HepG2 (cell line): ENCODE measurements around the gene GRM7. TPM values are rescaled to one million over a fixed set of nuclear protein-coding genes. Genes with fewer than 3 reads are reported as not detected.

Experiments
- ATAC-seq: fragments of 200-7000 bp; cut with Tn5 transposase; 3 replicates; pipeline ENCODE4 v1.9.1; 2020; ENCODE audit warnings: mild to moderate bottlenecking, moderate library complexity
- BruUV-seq: library from RNA; stranded (reverse); fragments of 400-500 nt; replicated peaks from 2 replicates; lab custom pipeline; 2021; lab: Mats Ljungman, UMichigan
- CTCF ChIA-PET: fragments of 300-600 bp; formaldehyde crosslinking; extraction: SDS; loops from one replicate; lab custom pipeline; 2021; ENCODE audit warnings: low total read pairs, inconsistent platforms, low intra/inter-chr PET ratio; lab: Yijun Ruan, JAX
- POLR2A ChIA-PET: fragments of 350-600 bp; sonication (Branson Sonifier 250); formaldehyde crosslinking; loops from one replicate; lab custom pipeline; 2020; ENCODE audit warnings: antibody characterized with exemption, inconsistent platforms; lab: Yijun Ruan, JAX
- DNase-seq: peaks from one replicate; pipeline ENCODE4 v3.0.0-alpha.2; 2015; ENCODE audit warnings: low spot score
- FAIRE-seq: peaks from 3 replicates; lab custom pipeline; 2011; peaks lifted over from hg19 to GRCh38; lab: Jason Lieb, UNC
- H2AFZ ChIP-seq: one replicate; pipeline ENCODE4 v1.6.1; 2011; ENCODE audit warnings: low read length, inconsistent platforms
- H3K27ac ChIP-seq: fragments of 300-600 bp; 3 replicates; pipeline ENCODE4 v1.8.0; 2011; ENCODE audit warnings: mixed run types, mild to moderate bottlenecking, mixed read lengths, low read length, inconsistent platforms; ENCODE audit not compliant: insufficient read depth; ENCODE audit errors: extremely low read length
- H3K27me3 ChIP-seq, 2 experiments: fragments of 200-600 bp in 1 of 2; 2 replicates in 1 of 2; 3 replicates in 1 of 2; pipeline versions ENCODE4 v1.6.0 to v1.8.0; 2011; ENCODE audit warnings: low read length in 2 of 2, mild to moderate bottlenecking in 2 of 2, moderate library complexity in 2 of 2, inconsistent platforms in 1 of 2; ENCODE audit not compliant: insufficient read depth in 2 of 2, control insufficient read depth in 1 of 2
- H3K36me3 ChIP-seq, 2 experiments: fragments of 200-600 bp in 1 of 2; replicated peaks in 1 of 2; 2 replicates in 1 of 2; 3 replicates in 1 of 2; pipeline versions ENCODE4 v1.5.1 to v1.8.0; 2011; ENCODE audit warnings: low read length in 2 of 2, inconsistent platforms in 1 of 2; ENCODE audit not compliant: insufficient read depth in 2 of 2, control insufficient read depth in 1 of 2
- H3K4me1 ChIP-seq: 2 replicates; pipeline ENCODE4 v1.5.1; 2012; ENCODE audit warnings: low read length, inconsistent platforms; ENCODE audit not compliant: insufficient read depth
- H3K4me2 ChIP-seq: 2 replicates; pipeline ENCODE4 v1.6.0; 2011; ENCODE audit warnings: low read depth, low read length, inconsistent platforms
- H3K4me3 ChIP-seq, 3 experiments: fragments of 200-600 bp in 1 of 3; sonication (generic), shearing (Covaris generic) in 1 of 3; replicated peaks in 1 of 3; 2 replicates each; pipeline ENCODE4 v1.5.1; 2011 to 2016; ENCODE audit warnings: low read length in 3 of 3, inconsistent platforms in 2 of 3, low read depth in 2 of 3, mild to moderate bottlenecking in 2 of 3, control low read depth in 1 of 3, mixed read lengths in 1 of 3; ENCODE audit not compliant: insufficient read depth in 1 of 3
- H3K79me2 ChIP-seq: one replicate; pipeline ENCODE4 v1.6.1; 2011; ENCODE audit warnings: low read length, inconsistent platforms; ENCODE audit not compliant: insufficient read depth
- H3K9ac ChIP-seq: 2 replicates; pipeline ENCODE4 v1.6.0; 2011; ENCODE audit warnings: mild to moderate bottlenecking, low read depth, low read length, inconsistent platforms; ENCODE audit not compliant: insufficient read depth
- H3K9me3 ChIP-seq: 2 replicates; pipeline ENCODE4 v1.5.1; 2012; ENCODE audit warnings: mild to moderate bottlenecking, low read length
- H4K20me1 ChIP-seq: 2 replicates; pipeline ENCODE4 v1.6.0; 2011; ENCODE audit warnings: inconsistent platforms, mild to moderate bottlenecking, low read length, moderate library complexity; ENCODE audit not compliant: insufficient read depth
- JUN ChIP-seq: sonication (generic); formaldehyde crosslinking; IDR thresholded peaks from 2 replicates; pipeline ENCODE4 v1.4.0; 2020; ENCODE audit warnings: mild to moderate bottlenecking, missing genetic modification reagents
- MAFF ChIP-seq: IDR thresholded peaks from 2 replicates; pipeline ENCODE4 v1.6.1; 2011; ENCODE audit warnings: low read depth, low read length, improper control_type of control experiment
- MBNL3 ChIP-seq: fragments of 250-450 bp; sonication (Bioruptor Pico); conservative IDR thresholded peaks from 2 replicates; pipeline ENCODE4 v1.8.0; 2022; ENCODE audit warnings: mild to moderate bottlenecking, inconsistent platforms
- MXD4 ChIP-seq: IDR thresholded peaks from 2 replicates; pipeline ENCODE4 v1.6.1; 2016; ENCODE audit warnings: mild to moderate bottlenecking, missing biosample characterization, missing genetic modification reagents
- SAP130 ChIP-seq: IDR thresholded peaks from 2 replicates; pipeline ENCODE4 v1.6.1; 2016; ENCODE audit warnings: low read depth
- SSRP1 ChIP-seq: IDR thresholded peaks from 2 replicates; pipeline ENCODE4 v1.6.1; 2016; ENCODE audit warnings: control low read depth
- ZBTB8A ChIP-seq: sonication (generic); formaldehyde crosslinking; IDR thresholded peaks from 2 replicates; pipeline ENCODE4 v1.4.0; 2020; ENCODE audit warnings: mild to moderate bottlenecking, low read depth, missing genetic modification reagents, borderline replicate concordance
- ZKSCAN8 ChIP-seq: IDR thresholded peaks from 2 replicates; pipeline ENCODE4 v1.6.1; 2016; ENCODE audit warnings: borderline replicate concordance, missing genetic modification reagents, missing compliant biosample characterization
- ZNF709 ChIP-seq: sonication (generic); formaldehyde crosslinking; IDR thresholded peaks from 2 replicates; pipeline ENCODE4 v1.5.0; 2020; ENCODE audit warnings: mild to moderate bottlenecking, missing genetic modification reagents
- ZNF747 ChIP-seq: sonication (generic); formaldehyde crosslinking; IDR thresholded peaks from 2 replicates; pipeline ENCODE4 v1.8.1; 2023; ENCODE audit warnings: missing genetic modification reagents, mild to moderate bottlenecking, borderline replicate concordance
- ZNF879 ChIP-seq: sonication (generic); formaldehyde crosslinking; IDR thresholded peaks from 2 replicates; pipeline ENCODE4 v1.8.1; 2023; ENCODE audit warnings: missing genetic modification reagents
- ZSCAN25 ChIP-seq: sonication (generic); formaldehyde crosslinking; IDR thresholded peaks from 2 replicates; pipeline ENCODE4 v1.8.0; 2022; ENCODE audit warnings: mild to moderate bottlenecking, missing genetic modification reagents
- WGBS: methylation state at CpG from one replicate; pipeline ENCODE4 v1.1.6; 2017; ENCODE audit warnings: low lambda C conversion rate; 5-methylcytosine and 5-hydroxymethylcytosine counted together
- in situ Hi-C: cut with HindIII; loops from 2 replicates; pipeline ENCODE4 v1.10.0; 2017; ENCODE audit warnings: low pct_unique_long_range_greater_than_20kb; ENCODE audit not compliant: extremely low pct_ligation_motif_present
- intact Hi-C: fragments of 100-400 bp; cut with micrococcal nuclease; formaldehyde crosslinking; loops from one replicate; pipeline ENCODE4 v1.10.0; 2022; ENCODE audit not compliant: unreplicated experiment
- polyA plus RNA-seq, 8 experiments: library from polyadenylated mRNA; depleted of rRNA in 3 of 8; stranded (reverse) in 7 of 8; unstranded in 1 of 8; fragments of >200 nt; fragmentation: Illumina TruSeq in 4 of 8; extraction: Trizol in 4 of 8; gene quantifications; 2 replicates each; pipeline versions ENCODE4 v1.2.1 to v1.2.3, GENCODE V29; 2011 to 2016; ENCODE audit warnings: low read depth in 4 of 8, missing spikeins in 1 of 8, mixed read lengths in 1 of 8; ENCODE audit not compliant: insufficient read depth in 1 of 8
- total RNA-seq, 5 experiments: library from RNA; depleted of rRNA; stranded (reverse); fragments of >200 nt; fragmentation: Illumina TruSeq; extraction: Trizol; gene quantifications; 2 replicates each; pipeline ENCODE4 v1.2.3, GENCODE V29; 2016; ENCODE audit warnings: low read depth in 1 of 5
- TF ChIP-seq, protein P1 (sequence below): sonication (generic); formaldehyde crosslinking; IDR thresholded peaks from 2 replicates; pipeline ENCODE4 v1.5.0; 2020; ENCODE audit warnings: missing genetic modification reagents
- TF ChIP-seq, protein P2 (sequence below), 2 experiments: fragments of 450-650 bp in 1 of 2; sonication (generic) in 1 of 2; formaldehyde crosslinking in 1 of 2; IDR thresholded peaks; 2 replicates each; pipeline versions ENCODE4 v1.6.1 to v1.8.0; 2016 to 2022; ENCODE audit warnings: antibody characterized with exemption in 1 of 2, mild to moderate bottlenecking in 1 of 2, missing genetic modification reagents in 1 of 2
- TF ChIP-seq, protein P3 (sequence below): sonication (generic); formaldehyde crosslinking; IDR thresholded peaks from 2 replicates; pipeline ENCODE4 v1.5.1; 2020; ENCODE audit warnings: missing genetic modification reagents, mild to moderate bottlenecking, borderline replicate concordance

Gene GRM7
- total and polyA plus RNA-seq, 2 of the 13 experiments (the other 11 are each of a cell fraction or from before 2014, with no cell fraction given): not detected

- H3K4me2 ChIP-seq: no peak overlapping the region
- no peak overlapping the region for H3K27ac ChIP-seq
- in situ Hi-C loops (no loop called here), intact Hi-C loops (no loop called here)
- no peaks in the 10 kb centered on the region for H3K4me1 ChIP-seq
- H3K9me3 ChIP-seq: peaks cover 35% of the 10 kb centered on the region
- TF ChIP-seq MBNL3 (no peak), ZNF747 (CRISPR knock-in tag) (no peak), SSRP1 (CRISPR knock-in tag) (no peak), ZSCAN25 (CRISPR knock-in tag) (no peak), ZNF709 (CRISPR knock-in tag) (no peak), MXD4 (CRISPR knock-in tag) (no peak), ZKSCAN8 (no peak), ZBTB8A (CRISPR knock-in tag) (no peak), MAFF (no peak), SAP130 (CRISPR knock-in tag) (no peak), ZNF879 (CRISPR knock-in tag) (no peak), JUN (no peak)
- TF ChIP-seq, protein P1, sequence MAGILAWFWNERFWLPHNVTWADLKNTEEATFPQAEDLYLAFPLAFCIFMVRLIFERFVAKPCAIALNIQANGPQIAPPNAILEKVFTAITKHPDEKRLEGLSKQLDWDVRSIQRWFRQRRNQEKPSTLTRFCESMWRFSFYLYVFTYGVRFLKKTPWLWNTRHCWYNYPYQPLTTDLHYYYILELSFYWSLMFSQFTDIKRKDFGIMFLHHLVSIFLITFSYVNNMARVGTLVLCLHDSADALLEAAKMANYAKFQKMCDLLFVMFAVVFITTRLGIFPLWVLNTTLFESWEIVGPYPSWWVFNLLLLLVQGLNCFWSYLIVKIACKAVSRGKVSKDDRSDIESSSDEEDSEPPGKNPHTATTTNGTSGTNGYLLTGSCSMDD (CRISPR knock-in tag): no peak
- TF ChIP-seq, protein P2, sequence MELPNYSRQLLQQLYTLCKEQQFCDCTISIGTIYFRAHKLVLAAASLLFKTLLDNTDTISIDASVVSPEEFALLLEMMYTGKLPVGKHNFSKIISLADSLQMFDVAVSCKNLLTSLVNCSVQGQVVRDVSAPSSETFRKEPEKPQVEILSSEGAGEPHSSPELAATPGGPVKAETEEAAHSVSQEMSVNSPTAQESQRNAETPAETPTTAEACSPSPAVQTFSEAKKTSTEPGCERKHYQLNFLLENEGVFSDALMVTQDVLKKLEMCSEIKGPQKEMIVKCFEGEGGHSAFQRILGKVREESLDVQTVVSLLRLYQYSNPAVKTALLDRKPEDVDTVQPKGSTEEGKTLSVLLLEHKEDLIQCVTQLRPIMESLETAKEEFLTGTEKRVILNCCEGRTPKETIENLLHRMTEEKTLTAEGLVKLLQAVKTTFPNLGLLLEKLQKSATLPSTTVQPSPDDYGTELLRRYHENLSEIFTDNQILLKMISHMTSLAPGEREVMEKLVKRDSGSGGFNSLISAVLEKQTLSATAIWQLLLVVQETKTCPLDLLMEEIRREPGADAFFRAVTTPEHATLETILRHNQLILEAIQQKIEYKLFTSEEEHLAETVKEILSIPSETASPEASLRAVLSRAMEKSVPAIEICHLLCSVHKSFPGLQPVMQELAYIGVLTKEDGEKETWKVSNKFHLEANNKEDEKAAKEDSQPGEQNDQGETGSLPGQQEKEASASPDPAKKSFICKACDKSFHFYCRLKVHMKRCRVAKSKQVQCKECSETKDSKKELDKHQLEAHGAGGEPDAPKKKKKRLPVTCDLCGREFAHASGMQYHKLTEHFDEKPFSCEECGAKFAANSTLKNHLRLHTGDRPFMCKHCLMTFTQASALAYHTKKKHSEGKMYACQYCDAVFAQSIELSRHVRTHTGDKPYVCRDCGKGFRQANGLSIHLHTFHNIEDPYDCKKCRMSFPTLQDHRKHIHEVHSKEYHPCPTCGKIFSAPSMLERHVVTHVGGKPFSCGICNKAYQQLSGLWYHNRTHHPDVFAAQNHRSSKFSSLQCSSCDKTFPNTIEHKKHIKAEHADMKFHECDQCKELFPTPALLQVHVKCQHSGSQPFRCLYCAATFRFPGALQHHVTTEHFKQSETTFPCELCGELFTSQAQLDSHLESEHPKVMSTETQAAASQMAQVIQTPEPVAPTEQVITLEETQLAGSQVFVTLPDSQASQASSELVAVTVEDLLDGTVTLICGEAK (IDR thresholded peaks at IDR 0.05): no peak
- TF ChIP-seq, protein P2 (CRISPR knock-in tag; IDR thresholded peaks at IDR 0.05): no peak
- TF ChIP-seq, protein P3, sequence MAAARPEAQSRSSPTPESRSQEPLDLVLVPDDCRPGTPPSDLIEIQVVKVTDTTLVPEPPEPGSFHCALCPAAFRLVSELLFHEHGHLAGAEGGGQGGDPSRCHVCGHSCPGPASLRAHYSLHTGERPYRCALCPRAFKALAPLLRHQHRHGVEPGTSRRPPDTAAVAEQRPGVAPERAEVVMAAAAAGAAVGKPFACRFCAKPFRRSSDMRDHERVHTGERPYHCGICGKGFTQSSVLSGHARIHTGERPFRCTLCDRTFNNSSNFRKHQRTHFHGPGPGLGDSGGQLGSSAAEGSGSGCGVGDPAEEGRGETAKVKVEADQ: no peak
- 11% methylated on average over 1 of the region's 1 CpG for WGBS
- H3K4me3 ChIP-seq: no peak overlapping the region
- H3K9ac ChIP-seq: no peak overlapping the region
- H3K79me2 ChIP-seq: no peaks in the 10 kb centered on the region
- FAIRE-seq (no peak), DNase-seq (no peak), ATAC-seq (no peak)
- CTCF ChIA-PET: no interaction called here
- no peaks in the 10 kb centered on the region for H4K20me1 ChIP-seq
- no peak overlapping the region for H2AFZ ChIP-seq
- H3K36me3 ChIP-seq: no peaks in the 10 kb centered on the region
- BruUV-seq: no TSS peak
- POLR2A ChIA-PET: no interaction called here
- H3K27me3 ChIP-seq: no peaks in the 10 kb centered on the region
These were observed 702.0 kb downstream of the GRM7 start for GRCh38 chr3:7562892-7563291.
